HepG2 (cell line): Measurements from ENCODE around the gene IPO8. TPM values are rescaled to one million over a fixed set of nuclear protein-coding genes. Genes with fewer than 3 reads are reported as not detected.

Source experiments
- ATF7-NPFF ChIP-seq: sonication (generic); formaldehyde crosslinking; IDR thresholded peaks from 2 replicates; pipeline ENCODE4 v1.8.1; 2023; ENCODE audit warnings: mild to moderate bottlenecking, low read depth, missing genetic modification reagents, moderate library complexity
- EHMT2 ChIP-seq: fragments of 200-600 bp; sonication (generic); IDR thresholded peaks from 2 replicates; pipeline ENCODE4 v1.7.0; 2017; ENCODE audit warnings: antibody characterized with exemption, low read depth, low read length, borderline replicate concordance
- FOXK1 ChIP-seq: sonication (generic); formaldehyde crosslinking; IDR thresholded peaks from 2 replicates; pipeline ENCODE4 v1.4.0; 2020; ENCODE audit warnings: low read depth, missing genetic modification reagents, borderline replicate concordance
- KAT2B ChIP-seq: fragments of 150-350 bp; IDR thresholded peaks from 2 replicates; pipeline ENCODE4 v1.6.1; 2014; ENCODE audit warnings: low read depth, low read length, borderline replicate concordance
- KDM5A ChIP-seq: fragments of 200-600 bp; sonication (generic); IDR thresholded peaks from 2 replicates; pipeline ENCODE4 v1.7.0; 2018; ENCODE audit warnings: antibody characterized with exemption, mild to moderate bottlenecking, low read length, borderline replicate concordance
- MTA1 ChIP-seq: sonication (generic); formaldehyde crosslinking; IDR thresholded peaks from 2 replicates; pipeline ENCODE4 v1.4.0; 2020; ENCODE audit warnings: missing genetic modification reagents, mild to moderate bottlenecking, borderline replicate concordance
- PCBP1 ChIP-seq: fragments of 200-400 bp; formaldehyde crosslinking; IDR thresholded peaks from 2 replicates; pipeline ENCODE4 v1.6.1; 2017; ENCODE audit warnings: mild to moderate bottlenecking, low read depth, low read length, borderline replicate concordance
- SRSF1 ChIP-seq: fragments of 200-400 bp; formaldehyde crosslinking; optimal IDR thresholded peaks from 2 replicates; pipeline ENCODE3; 2017; ENCODE audit warnings: mild to moderate bottlenecking, low read depth, low read length, moderate library complexity
- TCF7 ChIP-seq: sonication (generic); IDR thresholded peaks from 2 replicates; pipeline ENCODE4 v1.6.1; 2016; ENCODE audit warnings: antibody characterized with exemption, low read depth
- ZBTB33 ChIP-seq: sonication (generic); formaldehyde crosslinking; IDR thresholded peaks from 2 replicates; pipeline ENCODE4 v1.4.0; 2020; ENCODE audit warnings: missing genetic modification reagents
- ZFP37 ChIP-seq: sonication (generic); formaldehyde crosslinking; IDR thresholded peaks from 2 replicates; pipeline ENCODE4 v1.4.0; 2020; ENCODE audit warnings: missing genetic modification reagents, borderline replicate concordance
- ZNF446 ChIP-seq: sonication (generic); formaldehyde crosslinking; IDR thresholded peaks from 2 replicates; pipeline ENCODE4 v1.5.0; 2020; ENCODE audit warnings: mild to moderate bottlenecking, missing genetic modification reagents
- ZNF550 ChIP-seq: sonication (generic); formaldehyde crosslinking; IDR thresholded peaks from 2 replicates; pipeline ENCODE4 v1.4.0; 2020; ENCODE audit warnings: mild to moderate bottlenecking, missing genetic modification reagents, borderline replicate concordance
- ZNF572 ChIP-seq: sonication (generic); formaldehyde crosslinking; IDR thresholded peaks from 2 replicates; pipeline ENCODE4 v1.5.1; 2020; ENCODE audit warnings: mild to moderate bottlenecking, missing genetic modification reagents
- ZNF597 ChIP-seq: sonication (generic); formaldehyde crosslinking; IDR thresholded peaks from 2 replicates; pipeline ENCODE4 v1.5.0; 2020; ENCODE audit warnings: missing genetic modification reagents
- ZSCAN29 ChIP-seq: sonication (generic); formaldehyde crosslinking; conservative IDR thresholded peaks from 2 replicates; pipeline ENCODE4 v1.4.0; 2020; ENCODE audit warnings: mild to moderate bottlenecking, missing genetic modification reagents
- polyA plus RNA-seq, 8 experiments: library from polyadenylated mRNA; depleted of rRNA in 3 of 8; stranded (reverse) in 7 of 8; unstranded in 1 of 8; fragments of >200 nt; fragmentation: Illumina TruSeq in 4 of 8; extraction: Trizol in 4 of 8; gene quantifications; 2 replicates each; pipeline versions ENCODE4 v1.2.1 to v1.2.3, GENCODE V29; 2011 to 2016; ENCODE audit warnings: low read depth in 4 of 8, missing spikeins in 1 of 8, mixed read lengths in 1 of 8; ENCODE audit not compliant: insufficient read depth in 1 of 8
- total RNA-seq, 5 experiments: library from RNA; depleted of rRNA; stranded (reverse); fragments of >200 nt; fragmentation: Illumina TruSeq; extraction: Trizol; gene quantifications; 2 replicates each; pipeline ENCODE4 v1.2.3, GENCODE V29; 2016; ENCODE audit warnings: low read depth in 1 of 5
- TF ChIP-seq, protein P1 (sequence below): sonication (generic); formaldehyde crosslinking; IDR thresholded peaks from 2 replicates; pipeline ENCODE4 v1.8.1; 2023; ENCODE audit warnings: mild to moderate bottlenecking, inconsistent platforms, moderate library complexity, missing genetic modification reagents, borderline replicate concordance
- TF ChIP-seq, protein P2 (sequence below): fragments of 450-650 bp; IDR thresholded peaks from 2 replicates; pipeline ENCODE4 v1.6.1; 2017; ENCODE audit warnings: mild to moderate bottlenecking
- TF ChIP-seq, protein P3 (sequence below): sonication (generic); formaldehyde crosslinking; IDR thresholded peaks from 2 replicates; pipeline ENCODE4 v1.4.0; 2020; ENCODE audit warnings: low read depth, missing genetic modification reagents

IPO8 gene
- total and polyA plus RNA-seq, 2 of the 13 experiments (the other 11 are each of a cell fraction or from before 2014, with no cell fraction given), result 6.3 to 21.8 TPM

DNA sequence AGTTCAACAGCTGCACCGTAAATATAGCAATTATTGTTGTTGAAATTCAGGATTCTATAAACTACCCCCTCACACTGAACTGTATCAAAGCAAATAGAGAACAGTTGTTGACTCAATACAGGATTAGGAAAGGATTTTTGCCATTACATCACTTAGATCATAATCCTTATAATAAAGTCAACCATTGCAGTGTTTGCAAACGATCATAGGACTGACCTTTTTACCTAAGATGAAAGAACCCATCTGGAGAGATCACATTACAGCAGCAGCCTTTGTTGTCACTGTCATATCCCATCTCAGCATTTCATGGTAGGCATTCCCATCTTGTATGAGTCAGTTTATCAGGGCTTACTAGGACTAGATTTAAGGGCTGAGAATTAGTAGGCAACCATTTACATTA lies 96.1 kb downstream of the IPO8 start (continued):
- TF ChIP-seq ATF7-NPFF (CRISPR knock-in tag) (no peak), ZNF597 (CRISPR knock-in tag) (no peak), FOXK1 (CRISPR knock-in tag) (peak; percentile 92), ZNF446 (CRISPR knock-in tag) (no peak), ZNF572 (CRISPR knock-in tag) (no peak), EHMT2 (peak; percentile 71; the same call in 1 of the 2 replicates), ZNF550 (CRISPR knock-in tag) (no peak), KAT2B (no peak), MTA1 (CRISPR knock-in tag) (no peak), TCF7 (peak; percentile 98), ZBTB33 (no peak), KDM5A (no peak), PCBP1 (no peak), ZSCAN29 (CRISPR knock-in tag) (no peak), ZFP37 (CRISPR knock-in tag) (no peak), SRSF1 (no peak)
- TF ChIP-seq, protein P1, sequence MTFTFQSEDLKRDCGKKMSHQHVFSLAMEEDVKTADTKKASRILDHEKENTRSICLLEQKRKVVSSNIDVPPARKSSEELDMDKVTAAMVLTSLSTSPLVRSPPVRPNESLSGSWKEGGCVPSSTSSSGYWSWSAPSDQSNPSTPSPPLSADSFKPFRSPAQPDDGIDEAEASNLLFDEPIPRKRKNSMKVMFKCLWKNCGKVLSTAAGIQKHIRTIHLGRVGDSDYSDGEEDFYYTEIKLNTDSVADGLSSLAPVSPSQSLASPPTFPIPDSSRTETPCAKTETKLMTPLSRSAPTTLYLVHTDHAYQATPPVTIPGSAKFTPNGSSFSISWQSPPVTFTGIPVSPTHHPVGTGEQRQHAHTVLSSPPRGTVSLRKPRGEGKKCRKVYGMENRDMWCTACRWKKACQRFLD (CRISPR knock-in tag), result no peak
- TF ChIP-seq, protein P2, sequence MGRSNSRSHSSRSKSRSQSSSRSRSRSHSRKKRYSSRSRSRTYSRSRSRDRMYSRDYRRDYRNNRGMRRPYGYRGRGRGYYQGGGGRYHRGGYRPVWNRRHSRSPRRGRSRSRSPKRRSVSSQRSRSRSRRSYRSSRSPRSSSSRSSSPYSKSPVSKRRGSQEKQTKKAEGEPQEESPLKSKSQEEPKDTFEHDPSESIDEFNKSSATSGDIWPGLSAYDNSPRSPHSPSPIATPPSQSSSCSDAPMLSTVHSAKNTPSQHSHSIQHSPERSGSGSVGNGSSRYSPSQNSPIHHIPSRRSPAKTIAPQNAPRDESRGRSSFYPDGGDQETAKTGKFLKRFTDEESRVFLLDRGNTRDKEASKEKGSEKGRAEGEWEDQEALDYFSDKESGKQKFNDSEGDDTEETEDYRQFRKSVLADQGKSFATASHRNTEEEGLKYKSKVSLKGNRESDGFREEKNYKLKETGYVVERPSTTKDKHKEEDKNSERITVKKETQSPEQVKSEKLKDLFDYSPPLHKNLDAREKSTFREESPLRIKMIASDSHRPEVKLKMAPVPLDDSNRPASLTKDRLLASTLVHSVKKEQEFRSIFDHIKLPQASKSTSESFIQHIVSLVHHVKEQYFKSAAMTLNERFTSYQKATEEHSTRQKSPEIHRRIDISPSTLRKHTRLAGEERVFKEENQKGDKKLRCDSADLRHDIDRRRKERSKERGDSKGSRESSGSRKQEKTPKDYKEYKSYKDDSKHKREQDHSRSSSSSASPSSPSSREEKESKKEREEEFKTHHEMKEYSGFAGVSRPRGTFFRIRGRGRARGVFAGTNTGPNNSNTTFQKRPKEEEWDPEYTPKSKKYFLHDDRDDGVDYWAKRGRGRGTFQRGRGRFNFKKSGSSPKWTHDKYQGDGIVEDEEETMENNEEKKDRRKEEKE, result no peak
- TF ChIP-seq, protein P3, sequence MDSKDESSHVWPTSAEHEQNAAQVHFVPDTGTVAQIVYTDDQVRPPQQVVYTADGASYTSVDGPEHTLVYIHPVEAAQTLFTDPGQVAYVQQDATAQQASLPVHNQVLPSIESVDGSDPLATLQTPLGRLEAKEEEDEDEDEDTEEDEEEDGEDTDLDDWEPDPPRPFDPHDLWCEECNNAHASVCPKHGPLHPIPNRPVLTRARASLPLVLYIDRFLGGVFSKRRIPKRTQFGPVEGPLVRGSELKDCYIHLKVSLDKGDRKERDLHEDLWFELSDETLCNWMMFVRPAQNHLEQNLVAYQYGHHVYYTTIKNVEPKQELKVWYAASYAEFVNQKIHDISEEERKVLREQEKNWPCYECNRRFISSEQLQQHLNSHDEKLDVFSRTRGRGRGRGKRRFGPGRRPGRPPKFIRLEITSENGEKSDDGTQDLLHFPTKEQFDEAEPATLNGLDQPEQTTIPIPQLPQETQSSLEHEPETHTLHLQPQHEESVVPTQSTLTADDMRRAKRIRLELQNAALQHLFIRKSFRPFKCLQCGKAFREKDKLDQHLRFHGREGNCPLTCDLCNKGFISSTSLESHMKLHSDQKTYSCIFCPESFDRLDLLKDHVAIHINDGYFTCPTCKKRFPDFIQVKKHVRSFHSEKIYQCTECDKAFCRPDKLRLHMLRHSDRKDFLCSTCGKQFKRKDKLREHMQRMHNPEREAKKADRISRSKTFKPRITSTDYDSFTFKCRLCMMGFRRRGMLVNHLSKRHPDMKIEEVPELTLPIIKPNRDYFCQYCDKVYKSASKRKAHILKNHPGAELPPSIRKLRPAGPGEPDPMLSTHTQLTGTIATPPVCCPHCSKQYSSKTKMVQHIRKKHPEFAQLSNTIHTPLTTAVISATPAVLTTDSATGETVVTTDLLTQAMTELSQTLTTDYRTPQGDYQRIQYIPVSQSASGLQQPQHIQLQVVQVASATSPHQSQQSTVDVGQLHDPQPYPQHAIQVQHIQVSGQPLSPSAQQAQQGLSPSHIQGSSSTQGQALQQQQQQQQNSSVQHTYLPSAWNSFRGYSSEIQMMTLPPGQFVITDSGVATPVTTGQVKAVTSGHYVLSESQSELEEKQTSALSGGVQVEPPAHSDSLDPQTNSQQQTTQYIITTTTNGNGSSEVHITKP (CRISPR knock-in tag), result no peak
